K562 (cell line): Measurements from ENCODE around the gene MRPL33. TPM values are rescaled to one million over a fixed set of nuclear protein-coding genes. Genes with fewer than 3 reads are reported as not detected.

Source experiments
- CCNT2 ChIP-seq: IDR thresholded peaks from 2 replicates; pipeline ENCODE4 v1.6.1; 2011; ENCODE audit warnings: borderline replicate concordance, low read depth, mild to moderate bottlenecking, moderate library complexity, mixed read lengths, low read length; ENCODE audit not compliant: insufficient read length; ENCODE audit errors: extremely low read depth
- E2F6 ChIP-seq, 2 experiments: IDR thresholded peaks; 2 replicates each; pipeline ENCODE4 v1.6.1; 2011; ENCODE audit warnings: borderline replicate concordance in 1 of 2, control low read depth in 1 of 2, low read depth in 1 of 2, low read length in 1 of 2, mild to moderate bottlenecking in 1 of 2, mixed read lengths in 1 of 2, moderate library complexity in 1 of 2; ENCODE audit not compliant: insufficient read depth in 1 of 2, insufficient read length in 1 of 2, poor library complexity in 1 of 2, severe bottlenecking in 1 of 2; ENCODE audit errors: extremely low read depth in 1 of 2
- HBP1 ChIP-seq: fragments of 450-650 bp; formaldehyde crosslinking; IDR thresholded peaks from 2 replicates; pipeline ENCODE4 v1.4.0; 2022; ENCODE audit warnings: missing genetic modification characterization
- LCOR ChIP-seq: sonication (generic); formaldehyde crosslinking; IDR thresholded peaks from 2 replicates; pipeline ENCODE4 v1.8.0; 2022; ENCODE audit warnings: mild to moderate bottlenecking, missing genetic modification reagents
- MLLT1 ChIP-seq, 2 experiments: fragments of 450-650 bp; IDR thresholded peaks; 2 replicates each; pipeline ENCODE4 v1.6.1; 2016
- NR2F6 ChIP-seq: fragments of 450-650 bp; formaldehyde crosslinking; IDR thresholded peaks from 2 replicates; pipeline ENCODE4 v1.4.0; 2020; ENCODE audit warnings: mild to moderate bottlenecking
- PHTF2 ChIP-seq: fragments of 250-450 bp; sonication (Bioruptor Pico); IDR thresholded peaks from 2 replicates; pipeline ENCODE4 v1.5.0; 2021; ENCODE audit warnings: mild to moderate bottlenecking
- PML ChIP-seq: IDR thresholded peaks from 2 replicates; pipeline ENCODE4 v1.6.1; 2012; ENCODE audit warnings: low read length, inconsistent platforms
- POLR2B ChIP-seq: fragments of 450-650 bp; IDR thresholded peaks from 2 replicates; pipeline ENCODE4 v1.6.1; 2018; ENCODE audit warnings: low read depth; ENCODE audit not compliant: partially characterized antibody
- PURB ChIP-seq: sonication (generic); formaldehyde crosslinking; IDR thresholded peaks from 2 replicates; pipeline ENCODE4 v1.9.0; 2021; ENCODE audit warnings: low read depth, mild to moderate bottlenecking, missing genetic modification reagents
- SPI1 ChIP-seq: IDR thresholded peaks from 2 replicates; pipeline ENCODE4 v1.6.1; 2011; ENCODE audit warnings: low read depth, low read length, control low read depth, borderline replicate concordance
- STAT5A ChIP-seq: IDR thresholded peaks from 2 replicates; pipeline ENCODE4 v1.6.1; 2012; ENCODE audit warnings: low read length, inconsistent platforms, borderline replicate concordance
- TAF15 ChIP-seq: fragments of 200-400 bp; formaldehyde crosslinking; IDR thresholded peaks from 2 replicates; pipeline ENCODE4 v1.6.1; 2017; ENCODE audit warnings: mild to moderate bottlenecking, low read depth, low read length, moderate library complexity
- TBL1XR1 ChIP-seq, 2 experiments: IDR thresholded peaks; 2 replicates each; pipeline ENCODE4 v1.6.1; 2012; ENCODE audit warnings: improper control_type of control experiment in 2 of 2, low read length in 2 of 2, mild to moderate bottlenecking in 1 of 2
- TEAD1 ChIP-seq, 2 experiments: fragments of 450-650 bp in 1 of 2; sonication (generic) in 1 of 2; formaldehyde crosslinking; IDR thresholded peaks; 2 replicates each; pipeline versions ENCODE4 v1.4.0 to v1.8.0; 2020 to 2022; ENCODE audit warnings: mild to moderate bottlenecking in 2 of 2, missing genetic modification reagents in 1 of 2
- YBX1 ChIP-seq: fragments of 450-650 bp; IDR thresholded peaks from 2 replicates; pipeline ENCODE4 v1.7.1; 2016; ENCODE audit warnings: mild to moderate bottlenecking
- ZBED1 ChIP-seq: IDR thresholded peaks from 2 replicates; pipeline ENCODE4 v1.6.1; 2014
- ZBTB2 ChIP-seq: fragments of 450-650 bp; IDR thresholded peaks from 2 replicates; pipeline ENCODE4 v1.6.1; 2016; ENCODE audit warnings: antibody characterized with exemption
- ZNF133 ChIP-seq: fragments of 250-450 bp; sonication (Bioruptor Pico); IDR thresholded peaks from 2 replicates; pipeline ENCODE4 v1.4.0; 2020; ENCODE audit warnings: mild to moderate bottlenecking
- ZNF778 ChIP-seq: fragments of 450-650 bp; formaldehyde crosslinking; IDR thresholded peaks from 2 replicates; pipeline ENCODE4 v1.4.0; 2020; ENCODE audit warnings: mild to moderate bottlenecking, moderate library complexity
- polyA plus RNA-seq, 8 experiments: library from polyadenylated mRNA; depleted of rRNA in 4 of 8; stranded (reverse) in 5 of 8; unstranded in 3 of 8; fragments of >200 nt; fragmentation: Nextera tagmentation in 2 of 8; fragmentation: Illumina TruSeq in 1 of 8; extraction: Ambion mirVana in 2 of 8; extraction: Trizol in 1 of 8; gene quantifications; 2 replicates each; pipeline versions ENCODE4 v1.2.1 to v1.2.3, GENCODE V29; 2011 to 2014; ENCODE audit warnings: inconsistent platforms in 1 of 8, missing spikeins in 1 of 8
- total RNA-seq, 7 experiments: library from RNA; depleted of rRNA in 6 of 7; stranded (reverse); fragments of >200 nt in 6 of 7; fragmentation: Illumina TruSeq in 2 of 7; extraction: Trizol in 2 of 7; gene quantifications; 2 replicates each; pipeline versions ENCODE4 v1.2.1 to v1.2.3, GENCODE V29; 2011 to 2021; ENCODE audit warnings: low replicate concordance in 1 of 7

MRPL33 gene
- total and polyA plus RNA-seq, 9 of the 15 experiments (the other 6 are each of a cell fraction or from before 2014, with no cell fraction given) = 68.3 to 338 (median 226) TPM

GRCh38 chr2:27771548-27772335 lies at the start of gene MRPL33 (continued):
- TF ChIP-seq CCNT2 = peak; percentile 64
- TF ChIP-seq ZNF133 (CRISPR knock-in tag) = no peak
- TF ChIP-seq SPI1 = 0 out of 2 replicates have a peak, but pooled peaks have one; percentile 0
- peak in 1 of 2 experiments; percentile 32; a peak in 1 of 4 replicates for TF ChIP-seq TBL1XR1 (IDR thresholded peaks at IDR 0.05; ENCODE audit: low read length in 2 of 2)
- TF ChIP-seq TAF15 = no peak
- peak; percentile 24 to 25 for TF ChIP-seq E2F6 (IDR thresholded peaks at IDR 0.05; ENCODE audit: borderline replicate concordance in 1 of 2, extremely low read depth in 1 of 2, insufficient read depth in 1 of 2, insufficient read length in 1 of 2, low read depth in 1 of 2, low read length in 1 of 2, poor library complexity in 1 of 2, severe bottlenecking in 1 of 2)
- TF ChIP-seq HBP1 (CRISPR knock-in tag) = 0 out of 2 replicates have a peak, but pooled peaks have one; percentile 81
- no peak for TF ChIP-seq ZNF778 (CRISPR knock-in tag)
- TF ChIP-seq ZBTB2 = no peak
- TF ChIP-seq TEAD1 (CRISPR knock-in tag; IDR thresholded peaks at IDR 0.05) = 0 out of 4 replicates have a peak, but pooled peaks of 1 of the 2 experiments have one; percentile 65
- TF ChIP-seq YBX1 = no peak
- 0 out of 4 replicates have a peak, but pooled peaks of 1 of the 2 experiments have one; percentile 28 for TF ChIP-seq MLLT1 (IDR thresholded peaks at IDR 0.05)
- TF ChIP-seq STAT5A = no peak
- TF ChIP-seq ZBED1 = 0 out of 2 replicates have a peak, but pooled peaks have one; percentile 61
- no peak for TF ChIP-seq PHTF2
- peak; percentile 87 for TF ChIP-seq POLR2B
- TF ChIP-seq NR2F6 (CRISPR knock-in tag) = 0 out of 2 replicates have a peak, but pooled peaks have one; percentile 54
- TF ChIP-seq PML = peak; percentile 70; the same call in 1 of the 2 replicates
- no peak for TF ChIP-seq PURB
- TF ChIP-seq LCOR (CRISPR knock-in tag) = 0 out of 2 replicates have a peak, but pooled peaks have one; percentile 48
